ENCODE results near the gene CT45A1.

DNA sequence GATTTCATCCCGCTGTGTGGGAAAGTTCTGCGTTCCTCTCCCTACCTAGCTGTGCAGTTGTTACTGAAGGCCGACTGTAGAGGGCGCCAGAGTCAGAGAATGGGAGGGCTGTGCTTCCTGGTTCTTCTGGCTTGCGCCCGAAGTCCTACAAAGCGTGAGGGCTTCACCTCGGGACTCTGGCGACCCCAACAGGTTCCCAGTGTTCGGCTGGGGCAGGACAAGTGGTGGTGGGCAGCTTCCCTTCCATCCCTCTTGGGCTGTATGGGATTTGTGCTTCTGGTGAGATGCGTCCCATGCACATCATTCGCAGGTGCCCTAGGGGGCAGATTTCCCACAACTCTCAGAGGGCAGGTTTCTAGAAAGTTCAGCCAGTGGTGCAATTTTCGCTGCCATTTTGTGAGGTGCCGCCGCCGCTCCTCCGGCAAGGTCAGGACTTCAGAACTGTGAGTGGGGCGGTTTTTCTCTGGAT is 27.3 kb downstream of the CT45A1 start:
- TF ChIP-seq POLR2AphosphoS5 (IDR thresholded peaks at IDR 0.05; ENCODE audit: low read depth, low read length) (no peak), POLR2A (IDR thresholded peaks at IDR 0.05; ENCODE audit: low read depth, low read length) (no peak)

All from GM12892 (cell line).